ENCODE measurements around the gene CD68.
"Not testable (repeated sequence)": the region's sequence is repeated elsewhere in the genome, so short reads cannot be mapped to it uniquely, and the experiment has no call there.

CD68 gene

DNA sequence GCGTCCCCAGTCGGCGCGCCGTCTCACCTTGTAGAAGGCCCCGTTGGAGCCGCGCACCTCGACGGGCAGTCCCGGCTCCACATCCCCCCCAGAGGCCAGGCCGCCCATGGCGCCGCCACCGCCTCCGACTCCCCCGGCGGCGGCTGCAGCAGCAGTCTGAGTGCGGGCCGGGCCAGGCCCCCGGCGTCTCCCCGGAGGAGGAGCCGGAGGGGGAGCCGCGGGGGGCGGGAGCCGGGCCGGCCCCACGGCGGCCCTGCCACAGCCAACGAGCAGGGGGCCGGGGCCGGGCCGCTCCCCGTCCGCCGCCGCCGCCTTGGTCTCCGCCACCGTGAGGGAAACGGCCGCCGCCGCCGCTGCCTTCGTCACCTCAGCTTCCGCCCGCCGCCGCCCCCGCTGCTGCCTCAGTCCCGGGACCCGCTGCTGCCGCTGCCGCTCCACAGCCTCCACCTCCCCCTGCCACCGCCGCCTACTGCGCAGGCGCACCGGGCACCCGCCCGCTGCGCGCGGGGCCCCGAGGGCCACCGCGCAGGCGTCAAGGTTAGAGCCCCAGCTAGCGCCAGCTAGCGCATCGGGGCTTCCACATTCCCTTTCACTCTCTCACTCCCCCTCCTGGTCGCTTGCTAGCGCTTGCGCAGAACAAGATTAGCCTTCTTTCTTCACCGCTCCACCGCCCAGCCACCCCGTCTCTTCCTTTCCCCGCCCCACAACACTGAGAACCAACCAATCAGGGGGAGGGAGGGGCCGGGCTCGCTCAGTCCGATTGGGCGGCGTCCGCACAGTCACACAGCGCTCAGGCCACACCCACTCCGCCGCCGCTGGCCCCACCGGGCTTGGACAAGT is 35.2 kb downstream of the CD68 start, which contains the start of gene FXR2:
TSS of gene FXR2 (minus strand) at position 473 of the 840 bp plus-strand sequence. CDS start at position 108, 365 bp downstream.
- DNase-seq: peak; percentile 99 to 100

- no peak for DNase-seq
Measured at GRCh38 chr17:7615265-7615747, 35.9 kb downstream of the CD68 start.

DNA sequence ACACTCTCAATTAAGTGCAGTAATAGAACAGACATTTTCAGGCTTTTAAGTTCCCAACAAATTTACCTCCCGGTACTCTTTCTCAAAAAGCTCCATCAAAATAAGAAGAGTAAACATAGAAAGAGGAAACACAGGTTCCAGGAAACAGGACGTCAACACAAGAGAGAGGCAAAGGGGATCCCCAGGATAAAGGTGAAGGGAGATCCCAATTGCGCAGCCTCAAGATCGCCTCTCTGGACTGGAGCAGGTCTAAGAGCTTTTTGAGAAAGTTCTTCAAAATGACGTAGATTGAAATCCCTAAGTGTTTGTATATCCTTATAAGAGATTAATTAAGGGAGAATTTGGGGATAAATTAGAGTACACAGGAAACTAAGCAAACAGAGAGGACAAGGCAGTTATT is 39.2 kb downstream of the CD68 start:
- no peak for DNase-seq

GRCh38 chr17:7620835-7621234 is 41.4 kb downstream of the CD68 start:
- DNase-seq: no peak

DNA sequence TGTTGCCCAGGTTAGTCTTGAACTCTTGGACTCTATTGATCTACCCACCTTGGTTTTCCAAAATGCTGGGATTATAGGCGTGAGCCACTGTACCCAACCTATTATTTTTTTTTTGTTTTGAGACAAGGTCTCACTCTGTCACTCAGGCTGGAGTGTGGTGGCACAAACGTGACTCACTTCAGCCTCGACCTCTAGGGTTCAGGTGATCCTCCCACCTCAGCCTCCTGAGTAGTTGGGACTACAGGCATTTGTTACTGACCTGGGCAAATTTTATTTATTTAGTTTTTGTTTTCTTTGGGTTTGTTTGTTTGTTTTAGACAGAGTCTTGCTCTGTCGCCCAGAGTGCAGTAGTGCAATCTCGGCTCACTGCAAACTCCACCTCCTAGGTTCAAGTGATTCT is 44.2 kb downstream of the CD68 start:
- DNase-seq: no peak

- DNase-seq: not testable (repeated sequence)
Measured at GRCh38 chr17:7625749-7626148, 46.3 kb downstream of the CD68 start.

DNA sequence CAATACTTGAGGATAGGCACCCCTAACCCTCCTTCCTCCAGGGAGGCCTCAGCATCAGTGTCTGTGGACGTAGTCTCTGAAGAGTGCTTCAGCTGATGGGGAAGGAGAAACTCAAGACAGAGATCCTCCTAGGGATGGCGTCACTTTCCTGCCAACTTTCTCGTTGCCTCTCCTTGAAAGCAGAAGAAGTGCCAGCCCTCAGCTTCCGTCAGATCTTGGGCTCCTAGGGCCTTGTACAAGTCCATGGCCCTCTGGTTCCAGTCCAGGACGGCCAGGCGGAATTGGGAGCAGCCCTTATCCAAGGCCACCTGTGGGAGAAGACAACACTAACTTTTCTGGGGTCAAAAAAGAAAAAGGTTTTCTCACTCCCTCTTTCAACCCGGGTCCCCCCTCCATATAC is 46.9 kb downstream of the CD68 start:
- no peak for DNase-seq

DNA sequence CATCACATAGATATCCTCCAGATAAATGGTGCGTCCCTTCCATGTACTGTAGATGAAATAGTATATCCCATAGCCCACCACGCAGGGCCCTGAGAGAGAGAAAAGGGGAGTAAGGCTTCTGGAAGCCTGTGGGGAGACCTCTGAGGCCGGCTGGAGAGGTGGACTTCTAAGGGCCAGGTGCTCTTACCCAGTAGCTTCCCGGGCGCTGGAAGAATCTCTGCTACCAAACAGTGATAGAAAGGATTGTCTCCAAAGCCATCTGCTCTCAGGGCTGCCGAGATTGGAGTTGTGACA is 47.5 kb downstream of the CD68 start:
- peak in 1 of 2 donors; percentile 14 for DNase-seq

- DNase-seq: peak; percentile 95 to 96
Measured at GRCh38 chr17:7627250-7628121, 48.0 kb downstream of the CD68 start, which contains the start of gene SAT2. TSS of gene SAT2 (minus strand) at chr17:7627821. CDS start at chr17:7627635, 186 bp downstream.

DNA sequence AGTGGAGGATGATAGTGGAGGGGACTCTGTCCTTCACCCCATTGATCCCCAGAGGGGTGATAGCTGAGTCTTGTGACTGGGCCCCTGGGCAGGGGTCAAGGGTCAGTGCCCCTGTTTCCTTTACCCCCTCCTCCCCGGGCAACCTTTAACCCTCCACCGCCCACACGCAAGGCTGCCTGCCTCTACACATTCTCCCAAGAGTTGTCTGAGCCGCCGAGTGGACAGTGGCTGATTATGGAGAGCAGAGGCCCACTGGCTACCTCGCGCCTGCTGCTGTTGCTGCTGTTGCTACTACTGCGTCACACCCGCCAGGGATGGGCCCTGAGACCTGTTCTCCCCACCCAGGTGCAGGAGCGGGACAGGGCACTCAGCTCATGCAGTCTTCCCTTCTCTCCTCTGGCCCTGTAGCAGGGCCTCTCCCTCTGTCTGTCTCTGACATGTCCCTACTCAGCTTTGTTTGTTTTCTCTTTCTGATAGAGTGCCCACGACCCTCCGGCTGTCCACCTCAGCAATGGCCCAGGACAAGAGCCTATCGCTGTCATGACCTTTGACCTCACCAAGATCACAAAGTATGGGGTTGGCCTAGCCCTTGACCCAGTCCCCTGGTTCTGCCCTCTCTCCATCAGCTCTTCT is 50.6 kb downstream of the CD68 start, which contains the start of gene SHBG:
TSS of gene SHBG (plus strand) at position 197 of the 633 bp plus-strand sequence. CDS start at position 235, 38 bp downstream.
- no peak for DNase-seq
